HuH-7.5 (cell line): ENCODE data around the gene CACNA2D4.
A peak's percentile ranks its signal among the peaks of the same experiment; 100 is the strongest.

Experiments
- DNase-seq: peaks from one replicate; pipeline ENCODE4 v3.0.0; 2011; ENCODE audit warnings: low spot score

Gene CACNA2D4

DNA sequence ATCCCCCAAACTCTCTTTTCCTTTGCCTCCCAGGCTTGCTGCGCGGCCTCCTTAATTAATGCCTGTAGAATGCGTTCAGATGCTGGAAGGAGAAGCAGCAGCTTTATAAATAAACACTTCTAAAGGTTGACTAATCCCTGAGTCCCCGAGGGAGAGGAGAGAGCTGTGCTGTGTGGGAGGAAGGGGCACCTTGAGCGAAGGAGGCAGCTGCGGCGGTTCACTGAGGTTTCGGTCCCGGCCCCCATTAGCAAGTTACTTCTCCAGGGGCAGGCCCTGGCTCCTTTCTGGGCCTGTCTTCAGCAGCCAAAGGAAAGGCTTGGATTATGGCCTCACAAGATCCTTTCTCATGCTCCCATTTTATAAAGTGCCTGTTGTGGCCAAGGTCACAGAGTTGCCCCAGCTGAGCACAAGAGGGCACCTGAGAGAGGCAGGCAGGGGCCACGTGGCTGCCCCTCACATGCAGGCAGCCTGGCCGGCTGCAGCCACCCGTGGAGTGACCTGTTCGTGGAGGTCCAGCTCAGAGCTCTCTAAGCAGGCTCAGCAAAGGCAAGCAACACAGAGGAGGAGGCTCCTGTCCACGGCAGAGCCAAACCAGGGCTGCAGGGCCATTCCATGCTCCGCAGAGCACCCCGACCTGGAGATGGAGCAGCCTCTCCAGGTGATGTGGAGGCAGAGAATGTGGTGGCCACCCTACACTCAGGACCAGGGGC lies 15.0 kb upstream of the CACNA2D4 start:
- no peak for DNase-seq

GRCh38 chr12:1932264-1932777 lies 13.9 kb upstream of the CACNA2D4 start:
- DNase-seq = no peak

GRCh38 chr12:1931642-1932041 lies 13.2 kb upstream of the CACNA2D4 start:
- no peak for DNase-seq

DNA sequence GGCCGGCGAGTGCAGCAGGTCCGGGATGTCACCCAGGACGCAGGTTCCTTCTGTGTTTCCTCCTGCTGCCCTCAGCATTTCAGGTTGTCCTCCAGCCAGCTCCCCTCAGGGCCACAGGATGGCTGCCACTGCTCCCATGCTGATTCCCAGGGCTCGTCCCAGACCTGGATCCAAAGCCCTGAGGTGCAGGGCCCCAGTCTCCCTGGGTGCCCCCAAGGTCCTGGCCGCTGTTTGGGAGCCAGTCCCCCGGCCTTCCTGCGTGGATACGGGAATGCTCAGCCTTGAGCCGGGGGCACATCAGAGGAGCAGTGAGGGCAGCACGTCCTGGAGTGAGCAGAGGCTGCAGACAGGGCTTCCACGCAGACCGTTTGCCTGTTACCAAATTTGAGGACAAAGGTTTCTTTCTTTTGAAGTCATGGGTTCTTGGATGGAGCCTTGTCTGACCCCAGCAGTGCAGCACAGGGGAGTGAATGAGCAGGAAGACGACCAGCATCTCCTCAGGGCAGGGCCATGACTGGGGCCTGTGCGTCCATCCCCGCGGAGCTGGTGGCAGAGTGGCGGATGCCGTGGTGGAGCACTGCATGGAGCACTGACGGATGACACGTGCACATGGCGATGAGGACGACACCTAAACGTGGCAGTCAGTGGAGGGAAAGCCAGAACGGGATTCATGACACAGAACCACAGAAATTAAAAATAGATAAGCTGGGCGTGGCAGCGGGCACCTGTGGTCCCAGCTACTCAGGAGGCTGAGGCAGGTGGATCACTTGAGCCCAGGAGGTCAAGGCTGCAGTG lies 12.5 kb upstream of the CACNA2D4 start:
- no peak for DNase-seq

- no peak for DNase-seq
Measured at GRCh38 chr12:1929985-1930802, 11.7 kb upstream of the CACNA2D4 start.

GRCh38 chr12:1929241-1929984 lies 11.0 kb upstream of the CACNA2D4 start:
- DNase-seq = no peak

GRCh38 chr12:1928439-1929121 lies 10.1 kb upstream of the CACNA2D4 start:
- no peak for DNase-seq

GRCh38 chr12:1927751-1928351 lies 9.4 kb upstream of the CACNA2D4 start:
- no peak for DNase-seq

DNA sequence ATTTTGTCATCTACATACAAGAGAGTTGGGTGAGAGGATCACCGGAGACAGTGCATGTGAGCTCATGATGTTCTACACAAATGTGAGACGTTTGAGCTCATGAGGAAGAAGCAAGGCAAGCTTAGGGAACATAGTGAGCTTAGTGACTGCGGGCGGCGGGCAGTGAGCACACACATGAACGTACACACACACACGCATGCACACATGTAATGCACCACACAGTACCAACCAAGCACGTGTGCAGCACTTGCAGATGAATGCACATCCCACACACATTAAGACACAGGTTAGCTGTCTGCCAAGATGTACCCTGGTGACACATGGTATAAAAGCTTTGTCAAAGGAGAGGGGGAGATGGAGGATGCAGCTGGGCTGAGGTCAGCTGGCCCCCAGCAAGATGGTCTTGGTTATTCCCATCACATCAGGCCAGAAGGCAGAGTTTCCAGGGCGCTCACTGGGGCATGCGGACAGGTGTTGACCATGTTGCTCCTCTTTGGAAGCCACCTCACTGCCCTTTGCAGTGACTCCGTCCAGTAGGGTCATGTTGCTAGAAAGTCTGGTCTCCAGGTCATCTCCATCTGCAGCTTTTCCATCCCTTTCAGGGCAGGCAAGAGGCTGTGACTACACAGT lies 8.7 kb upstream of the CACNA2D4 start:
- no peak for DNase-seq

GRCh38 chr12:1926251-1926657 lies 7.8 kb upstream of the CACNA2D4 start:
- DNase-seq = no peak

DNA sequence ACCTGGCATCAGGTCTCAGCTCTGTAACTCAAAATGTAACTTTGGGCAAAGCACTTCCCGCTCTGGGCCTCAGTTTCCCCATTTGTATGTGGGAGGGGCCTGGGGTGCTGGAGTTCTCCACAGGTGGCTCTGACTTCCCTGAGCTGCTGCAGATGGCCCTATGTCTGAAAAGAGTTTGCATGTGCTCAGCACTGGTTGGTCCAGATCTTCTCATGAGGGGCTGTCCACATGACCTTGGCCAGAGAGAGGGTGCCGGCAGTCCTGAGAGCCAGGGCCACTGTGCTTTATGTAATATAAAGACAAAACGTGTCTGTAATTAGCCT lies 7.2 kb upstream of the CACNA2D4 start:
- DNase-seq = no peak

DNA sequence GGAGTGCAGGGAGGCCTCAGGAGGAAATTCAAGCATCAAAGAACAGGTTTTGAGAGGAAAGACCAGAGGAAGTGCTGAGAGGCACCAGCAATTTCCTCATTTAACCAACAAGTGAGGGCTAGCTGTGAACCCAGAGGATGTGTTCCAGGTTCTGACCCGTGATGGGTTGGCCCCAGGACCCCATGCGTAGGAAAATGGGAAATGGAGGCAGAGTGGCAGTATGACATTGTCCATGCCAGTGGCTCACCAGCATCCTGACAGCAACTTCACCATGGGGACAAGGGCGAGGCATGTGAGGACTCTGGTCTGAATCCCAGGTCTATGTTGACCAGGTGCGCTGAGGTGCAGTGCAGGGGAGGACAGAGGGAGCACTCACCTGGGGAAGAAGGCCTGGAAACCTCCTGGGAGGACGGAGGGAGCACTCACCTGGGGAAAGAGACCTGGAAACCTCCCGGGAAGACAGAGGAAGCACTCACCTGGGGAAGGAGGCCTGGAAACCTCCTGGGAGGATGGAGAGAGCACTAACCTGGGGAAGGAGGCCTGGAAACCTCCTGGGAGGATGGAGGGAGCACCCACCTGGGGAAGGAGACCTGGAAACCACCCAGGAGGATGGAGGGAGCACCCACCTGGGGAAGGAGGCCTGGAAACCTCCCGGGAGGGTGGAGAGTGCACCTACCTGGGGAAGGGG lies 6.7 kb upstream of the CACNA2D4 start:
- no peak for DNase-seq

DNA sequence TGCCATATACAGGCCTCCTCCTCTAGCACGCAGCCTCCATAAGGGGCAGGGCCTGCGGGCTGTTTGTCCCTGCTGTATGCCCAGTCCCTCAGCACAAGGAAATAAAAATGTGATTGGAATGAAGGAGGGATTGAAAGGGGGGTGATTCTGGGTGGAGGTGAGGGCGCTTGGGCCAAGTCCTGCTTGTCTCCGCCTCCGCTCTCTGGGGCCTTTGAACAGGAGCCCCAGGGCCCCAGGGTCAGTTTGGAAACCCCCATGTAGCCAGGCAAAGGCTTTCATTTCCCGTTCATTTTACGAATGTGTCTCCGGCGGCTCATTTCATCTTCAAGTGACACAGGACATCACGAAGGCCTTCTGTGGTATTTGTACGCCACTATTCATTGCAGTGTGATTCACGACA lies 4.5 kb upstream of the CACNA2D4 start:
- peak; percentile 6 for DNase-seq

DNA sequence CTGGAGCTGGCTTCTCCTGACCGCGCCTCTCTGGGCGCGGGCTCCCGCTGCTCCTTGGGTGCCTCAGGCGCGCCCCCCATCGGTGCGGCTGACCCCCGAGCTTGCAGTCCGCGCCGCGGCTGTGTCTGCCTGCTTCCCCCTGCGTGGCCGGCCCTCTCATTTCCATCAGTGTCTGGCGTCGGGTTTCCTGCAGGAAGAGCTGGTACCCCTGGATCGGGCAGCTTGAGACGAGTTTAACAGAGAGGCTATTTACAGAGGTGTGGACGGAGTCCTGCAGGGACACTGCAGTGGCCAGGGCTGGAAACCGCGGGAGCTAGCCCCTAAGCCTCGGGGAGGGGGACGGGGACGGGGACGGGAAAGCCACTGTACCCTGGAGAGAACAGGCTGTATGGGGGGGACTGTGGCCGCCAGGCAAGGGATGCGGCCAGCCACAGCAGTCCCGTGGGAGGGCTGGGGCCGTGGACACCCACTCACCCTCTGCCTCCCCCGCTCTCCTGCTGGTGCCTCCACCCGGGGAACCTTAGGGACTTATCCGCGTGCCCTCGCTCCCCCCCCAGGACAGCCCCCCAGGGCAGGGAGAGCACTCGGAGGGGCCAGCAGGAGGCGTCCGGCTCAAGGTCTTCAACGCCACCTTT lies 3.7 kb upstream of the CACNA2D4 start:
- peak; percentile 71 for DNase-seq

GRCh38 chr12:1920971-1921370 lies 2.5 kb upstream of the CACNA2D4 start:
- peak; percentile 5 for DNase-seq

DNA sequence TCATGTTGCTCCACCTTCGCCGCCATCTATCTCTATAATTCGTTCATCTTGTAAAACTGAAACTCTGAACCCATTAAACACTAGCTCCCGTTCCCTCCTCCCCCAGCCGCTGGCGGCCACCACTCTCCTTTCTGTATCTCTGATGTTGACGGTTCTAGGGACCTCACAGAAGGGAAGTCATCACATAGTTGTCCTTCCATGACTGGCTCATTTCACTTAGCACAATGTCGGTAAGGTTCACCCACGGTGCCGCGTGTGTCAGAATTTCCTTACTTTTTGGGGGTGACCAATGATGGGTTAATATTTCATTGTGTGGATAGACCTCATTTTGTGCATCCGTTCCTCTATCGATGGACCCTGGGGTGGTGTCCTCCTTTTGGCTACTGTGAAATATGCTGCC lies 2.0 kb upstream of the CACNA2D4 start:
- DNase-seq = peak; percentile 0

GRCh38 chr12:1919763-1920162 lies 1.3 kb upstream of the CACNA2D4 start:
- DNase-seq = no peak

DNA sequence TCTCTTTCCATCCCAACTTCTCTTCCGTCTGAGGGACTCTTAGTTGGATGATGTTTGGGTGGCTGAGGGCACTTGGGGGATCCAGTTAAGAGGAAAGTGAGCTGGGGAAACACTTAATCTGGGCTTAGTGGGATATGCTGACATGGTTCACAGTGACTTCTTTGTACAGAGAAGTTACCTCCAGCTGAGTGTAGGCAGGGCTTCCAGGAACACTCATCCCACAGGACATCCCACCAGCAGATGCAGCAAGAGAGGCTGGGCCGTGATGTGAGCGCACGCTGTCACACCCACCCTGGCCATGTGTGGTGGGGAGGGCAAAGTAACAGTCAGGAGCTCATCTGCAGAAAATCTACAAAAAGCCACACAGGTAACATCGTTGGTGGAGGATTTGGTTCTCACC lies 832 bp upstream of the CACNA2D4 start:
- DNase-seq = peak; percentile 14

- DNase-seq = no peak
Measured at GRCh38 chr12:1918884-1919236, 408 bp upstream of the CACNA2D4 start.
